HFF-Myc (cell line): ENCODE results near the gene OTOG.

Experiments used
- DNase-seq: peaks from one replicate; pipeline ENCODE4 v3.0.0-alpha.2; 2011; ENCODE audit warnings: low read depth; ENCODE audit errors: extremely low read depth
- H3K4me3 ChIP-seq: replicated peaks from 2 replicates; pipeline ENCODE4 v1.5.1; 2011; ENCODE audit warnings: low read depth, mild to moderate bottlenecking, control low read depth, low read length
- CTCF ChIP-seq: IDR thresholded peaks from 2 replicates; pipeline ENCODE4 v1.5.1; 2012; ENCODE audit warnings: mild to moderate bottlenecking, low read depth, low read length, control low read depth; ENCODE audit errors: missing control alignments

The OTOG gene

GRCh38 chr11:17547932-17548331, 873 bp downstream of the OTOG start:
- no peak for DNase-seq
- H3K4me3 ChIP-seq, result no peak overlapping the region
- no peak for TF ChIP-seq CTCF

GRCh38 chr11:17548444-17548843, 1.4 kb downstream of the OTOG start:
- no peak for DNase-seq
- H3K4me3 ChIP-seq, result no peak overlapping the region
- no peak for TF ChIP-seq CTCF

DNA sequence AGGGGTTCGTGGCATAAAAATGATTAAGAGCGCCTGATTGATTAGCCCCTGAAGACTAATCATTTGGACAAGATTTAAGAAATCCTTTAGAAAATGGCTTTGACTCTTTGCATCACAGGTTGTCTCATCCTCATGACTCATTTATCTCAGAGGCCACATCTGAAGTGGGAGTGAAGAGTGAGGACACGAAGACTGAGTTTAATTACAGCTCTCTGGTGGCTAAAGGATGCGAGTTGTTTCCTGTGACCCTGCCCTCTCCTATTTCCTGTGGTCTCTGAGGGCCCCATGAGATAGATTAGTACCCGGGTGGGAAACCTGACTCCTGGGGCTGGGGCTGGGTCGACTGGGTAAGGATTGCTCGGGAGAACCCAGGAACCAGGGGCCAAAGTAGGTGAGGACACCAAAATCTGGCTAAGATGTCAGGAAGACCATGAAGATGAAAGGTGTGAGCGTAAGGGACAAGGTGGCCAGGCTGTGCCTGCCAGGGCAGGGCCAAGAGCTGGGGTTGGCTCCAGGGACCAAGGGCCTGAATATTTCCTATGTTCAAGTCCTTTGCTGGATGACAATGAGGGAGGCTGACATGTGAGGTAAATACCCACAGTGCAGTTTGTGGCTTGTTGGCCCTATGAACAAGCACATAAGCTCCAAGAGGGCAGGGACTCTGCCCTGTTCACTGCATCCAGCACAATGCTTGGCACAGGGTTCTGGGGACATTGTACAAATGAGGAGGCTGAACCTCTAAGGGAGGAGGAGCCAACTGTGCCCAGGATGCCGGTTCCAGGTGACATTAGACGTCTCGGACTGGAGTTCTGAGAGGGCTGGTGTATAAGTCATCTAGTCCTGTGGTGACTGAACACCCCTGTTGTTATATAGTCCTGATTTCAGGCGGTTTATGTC, 3.6 kb downstream of the OTOG start:
- H3K4me3 ChIP-seq, result no peak overlapping the region
- DNase-seq, result no peak
- no peak for TF ChIP-seq CTCF

DNA sequence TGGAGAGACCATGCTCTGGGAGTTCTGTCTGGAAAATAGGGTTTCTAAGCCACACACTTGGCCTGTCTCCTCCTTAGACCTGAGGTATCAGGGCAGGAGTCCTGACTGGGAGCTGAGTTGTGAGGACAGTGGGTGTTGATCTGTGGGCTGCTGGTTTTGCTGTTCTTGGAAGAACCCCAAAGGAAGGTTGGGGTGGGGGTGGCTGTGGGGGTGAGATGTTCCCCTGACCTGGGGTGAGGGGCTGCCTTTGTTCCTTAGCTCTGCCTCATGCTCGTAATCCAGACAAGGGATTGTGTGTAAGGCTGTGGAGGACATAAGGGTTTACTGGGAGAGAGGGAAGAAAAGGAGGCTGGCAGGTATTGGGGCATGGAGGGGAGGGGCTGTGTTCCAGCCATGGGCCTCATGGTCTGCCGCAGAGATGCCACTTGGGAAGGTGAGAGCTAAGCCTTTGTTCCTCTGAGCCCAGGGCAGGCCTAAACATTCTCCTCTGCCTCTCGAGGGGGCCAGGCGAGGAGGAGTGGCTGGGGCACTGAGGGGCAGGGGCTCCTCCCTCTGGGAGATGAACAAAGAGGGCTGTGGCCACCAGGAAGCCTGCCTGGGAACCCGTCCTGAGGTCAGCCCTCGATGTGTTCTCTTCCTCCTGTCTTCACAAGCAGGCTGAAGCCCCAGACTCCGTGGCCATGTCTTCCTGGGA, 4.4 kb downstream of the OTOG start:
- H3K4me3 ChIP-seq, result no peak overlapping the region
- no peak for DNase-seq
- no peak for TF ChIP-seq CTCF

DNA sequence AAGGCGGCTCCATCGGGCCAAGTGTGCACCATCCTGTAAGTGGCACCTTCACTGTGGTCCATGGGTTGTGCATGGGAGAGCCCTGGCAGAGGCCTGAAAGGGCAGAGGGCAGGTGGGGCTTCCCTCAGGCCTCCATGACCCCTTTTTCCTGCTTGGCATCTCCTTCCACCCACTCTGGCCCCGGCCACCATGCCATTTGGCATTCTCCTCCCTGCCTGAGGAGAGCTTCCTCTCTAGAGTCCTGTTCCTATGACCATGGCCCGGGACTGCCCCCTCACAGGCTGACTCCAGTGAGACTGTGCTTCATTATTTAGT, 4.9 kb downstream of the OTOG start:
- DNase-seq, result no peak
- H3K4me3 ChIP-seq, result no peak overlapping the region
- TF ChIP-seq CTCF, result no peak

DNA sequence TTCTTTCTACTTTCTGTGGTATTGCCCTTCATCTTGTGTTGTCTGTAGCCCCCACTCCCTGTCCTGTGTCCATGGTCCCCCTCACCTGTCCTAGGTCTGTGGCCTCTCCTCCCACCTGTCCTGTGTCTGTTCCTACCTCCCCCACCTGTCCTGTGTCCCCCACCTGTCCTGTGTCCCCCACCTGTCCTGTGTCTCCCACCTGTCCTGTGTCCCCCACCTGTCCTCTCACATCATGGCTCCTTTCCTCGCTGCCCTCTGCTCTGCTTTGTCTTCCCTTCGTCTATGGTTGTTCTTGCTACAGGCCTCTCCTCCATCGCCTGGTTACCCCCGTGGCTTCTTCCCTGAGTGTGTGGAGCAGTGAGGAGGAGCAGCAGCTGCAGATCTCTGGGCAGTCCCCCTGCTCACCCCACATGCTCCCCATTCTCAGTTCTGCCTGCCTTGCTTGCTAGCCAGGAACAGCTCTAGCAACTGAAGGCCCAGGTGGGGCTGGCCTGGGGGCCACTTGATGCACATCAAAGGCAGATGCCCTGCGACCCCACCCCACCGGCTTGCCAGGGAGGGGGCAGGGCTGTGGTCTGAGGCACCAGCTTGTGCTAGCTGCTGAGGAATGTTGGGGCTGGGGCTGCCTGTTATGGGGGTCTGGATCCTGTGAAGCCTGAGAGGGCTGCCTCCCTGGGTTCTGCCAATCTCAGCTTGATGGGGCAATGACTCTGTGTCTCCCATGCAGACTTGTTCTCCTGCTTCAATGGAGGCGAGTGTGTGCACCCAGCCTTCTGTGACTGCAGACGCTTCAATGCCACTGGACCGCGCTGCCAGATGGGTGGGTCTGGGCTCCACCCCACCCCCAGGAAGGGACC, 5.6 kb downstream of the OTOG start:
- no peak for TF ChIP-seq CTCF
- no peak overlapping the region for H3K4me3 ChIP-seq
- no peak for DNase-seq
